Suprapubic skin (tissue), 4 donors: Measurements from ENCODE around the gene PDE8A. TPM values are rescaled to one million over a fixed set of nuclear protein-coding genes. Genes with fewer than 3 reads are reported as not detected.

ENCODE experiments used
- DNase-seq, 2 donors: peaks; one replicate each; pipeline ENCODE4 v3.0.0-alpha.2; 2019; ENCODE audit warnings: low spot score in 2 of 2
- H3K27ac ChIP-seq: fragments of 200-600 bp; sonication (generic); one replicate; pipeline ENCODE4 v1.5.1; 2019
- H3K27me3 ChIP-seq: fragments of 200-600 bp; sonication (generic); one replicate; pipeline ENCODE4 v1.5.1; 2019
- H3K36me3 ChIP-seq: fragments of 200-600 bp; sonication (generic); one replicate; pipeline ENCODE4 v1.5.1; 2019
- H3K4me1 ChIP-seq: fragments of 200-600 bp; sonication (generic); one replicate; pipeline ENCODE4 v1.5.1; 2019
- H3K4me3 ChIP-seq: fragments of 200-600 bp; sonication (generic); one replicate; pipeline ENCODE4 v1.5.1; 2019; ENCODE audit warnings: mild to moderate bottlenecking
- H3K9me3 ChIP-seq: fragments of 200-600 bp; sonication (generic); one replicate; pipeline ENCODE4 v1.5.1; 2019
- CTCF ChIP-seq, 2 donors: fragments of 200-600 bp in 1 of 2; fragments of 450-650 bp in 1 of 2; sonication (generic) in 1 of 2; IDR thresholded peaks; one replicate each; pipeline ENCODE4 v1.5.1; 2016 to 2019; ENCODE audit warnings: antibody characterized with exemption in 2 of 2, mild to moderate bottlenecking in 1 of 2, moderate library complexity in 1 of 2
- EP300 ChIP-seq: sonication (generic); formaldehyde crosslinking; IDR thresholded peaks from one replicate; pipeline ENCODE4 v1.6.1; 2017; ENCODE audit warnings: antibody characterized with exemption
- POLR2A ChIP-seq, 2 donors: fragments of 450-650 bp; IDR thresholded peaks; one replicate each; pipeline ENCODE4 v1.6.1; 2017; ENCODE audit warnings: antibody characterized with exemption in 2 of 2, mild to moderate bottlenecking in 2 of 2, moderate library complexity in 2 of 2
- POLR2AphosphoS5 ChIP-seq, 3 donors: sonication (generic); formaldehyde crosslinking; IDR thresholded peaks; one replicate each; pipeline ENCODE4 v1.6.1; 2017; ENCODE audit warnings: antibody characterized with exemption in 3 of 3
- WGBS: methylation state at CpG from one replicate; pipeline ENCODE4 v1.1.5; 2018; 5-methylcytosine and 5-hydroxymethylcytosine counted together
- total RNA-seq, 4 donors: library from RNA; depleted of rRNA; stranded (reverse); fragments of >200 nt; gene quantifications; one replicate each; pipeline ENCODE4 v1.1.0, GENCODE V29; 2016

PDE8A gene
- total RNA-seq, 4 donors from 2014 or later = 15.3 to 48.5 (median 19.0) TPM

GRCh38 chr15:84980196-84981053 is 1.2 kb upstream of the PDE8A start:
- peak overlapping the region; percentile 96 for H3K4me3 ChIP-seq
- DNase-seq = peak; percentile 91 to 93
- TF ChIP-seq POLR2AphosphoS5 (IDR thresholded peaks at IDR 0.05) (peak in 1 of 3 donors; percentile 52), POLR2A (IDR thresholded peaks at IDR 0.05) (no peak), CTCF (IDR thresholded peaks at IDR 0.05) (no peak), EP300 (no peak)
- H3K4me1 ChIP-seq = peaks cover 36% of the 10 kb centered on the region
- no peaks in the 10 kb centered on the region for H3K36me3 ChIP-seq
- no peaks in the 10 kb centered on the region for H3K9me3 ChIP-seq
- H3K27ac ChIP-seq = peak overlapping the region; percentile 92
- H3K27me3 ChIP-seq = no peaks in the 10 kb centered on the region
- under 1% methylated on average over 44 of the region's 66 CpGs for WGBS

- Histone ChIP-seq H3K4me1 (peaks cover 40% of the 10 kb centered on the region), H3K4me3 (peak overlapping the region; percentile 96), H3K36me3 (no peaks in the 10 kb centered on the region), H3K9me3 (no peaks in the 10 kb centered on the region), H3K27ac (peak overlapping the region; percentile 92), H3K27me3 (no peaks in the 10 kb centered on the region)
- under 1% methylated on average over 26 of the region's 75 CpGs for WGBS
- TF ChIP-seq CTCF (IDR thresholded peaks at IDR 0.05) (peak; percentile 4 to 35), EP300 (no peak), POLR2AphosphoS5 (IDR thresholded peaks at IDR 0.05) (peak in 2 of 3 donors; percentile 72 to 87), POLR2A (IDR thresholded peaks at IDR 0.05) (peak in 1 of 2 donors; percentile 13)
- peak; percentile 94 for DNase-seq
Observed at GRCh38 chr15:84981054-84981710, 474 bp upstream of the PDE8A start.

GRCh38 chr15:84982301-84982920 is 755 bp downstream of the PDE8A start:
- Histone ChIP-seq H3K27me3 (no peaks in the 10 kb centered on the region), H3K4me3 (peak overlapping the region; percentile 96), H3K27ac (peak overlapping the region; percentile 92), H3K9me3 (no peaks in the 10 kb centered on the region), H3K36me3 (no peaks in the 10 kb centered on the region), H3K4me1 (peaks cover 41% of the 10 kb centered on the region)
- TF ChIP-seq EP300 (no peak), POLR2AphosphoS5 (IDR thresholded peaks at IDR 0.05) (no peak), POLR2A (IDR thresholded peaks at IDR 0.05) (no peak), CTCF (IDR thresholded peaks at IDR 0.05) (no peak)
- DNase-seq = peak in 1 of 2 donors; percentile 75
- 2% methylated on average over 23 of the region's 46 CpGs for WGBS

- 45% methylated on average over 4 of the region's 4 CpGs for WGBS
- DNase-seq = no peak
- no peaks in the 10 kb centered on the region for H3K9me3 ChIP-seq
- peaks cover 47% of the 10 kb centered on the region for H3K4me1 ChIP-seq
- H3K36me3 ChIP-seq = no peaks in the 10 kb centered on the region
- TF ChIP-seq POLR2A (IDR thresholded peaks at IDR 0.05) = no peak
- TF ChIP-seq POLR2AphosphoS5 (IDR thresholded peaks at IDR 0.05) = no peak
- TF ChIP-seq CTCF (IDR thresholded peaks at IDR 0.05) = no peak
- no peak for TF ChIP-seq EP300
- H3K27me3 ChIP-seq = no peaks in the 10 kb centered on the region
- H3K27ac ChIP-seq = no peak overlapping the region
- H3K4me3 ChIP-seq = peak overlapping the region; percentile 96
Observed at GRCh38 chr15:84983294-84983693, 1.6 kb downstream of the PDE8A start.
